ENCODE measurements around the gene DCDC2C.

Gene DCDC2C

GRCh38 chr2:3683748-3684454 is 19.5 kb upstream of the DCDC2C start:
- Histone ChIP-seq H3K36me3 (ENCODE audit: low read depth) (no peaks in the 10 kb centered on the region), H3K27me3 (ENCODE audit: insufficient read depth, poor library complexity, severe bottlenecking) (peaks cover 4% of the 10 kb centered on the region), H3K4me3 (ENCODE audit: severe bottlenecking) (no peak overlapping the region), H3K4me1 (ENCODE audit: insufficient read depth, poor library complexity, severe bottlenecking) (no peaks in the 10 kb centered on the region), H3K9me3 (ENCODE audit: severe bottlenecking) (no peaks in the 10 kb centered on the region), H3K27ac (ENCODE audit: poor library complexity, severe bottlenecking) (no peak overlapping the region)
- DNase-seq (ENCODE audit: low spot score) (no peak), ATAC-seq (ENCODE audit: low read depth) (no peak)
- no peak for TF ChIP-seq CTCF (IDR thresholded peaks at IDR 0.05; ENCODE audit: poor library complexity, severe bottlenecking)

GRCh38 chr2:3689998-3690748 is 13.2 kb upstream of the DCDC2C start:
- ATAC-seq (ENCODE audit: low read depth) (no peak), DNase-seq (ENCODE audit: low spot score) (no peak)
- Histone ChIP-seq H3K27ac (ENCODE audit: poor library complexity, severe bottlenecking) (no peak overlapping the region), H3K27me3 (ENCODE audit: insufficient read depth, poor library complexity, severe bottlenecking) (peaks cover 4% of the 10 kb centered on the region), H3K4me3 (ENCODE audit: severe bottlenecking) (no peak overlapping the region), H3K4me1 (ENCODE audit: insufficient read depth, poor library complexity, severe bottlenecking) (no peaks in the 10 kb centered on the region), H3K36me3 (ENCODE audit: low read depth) (no peaks in the 10 kb centered on the region), H3K9me3 (ENCODE audit: severe bottlenecking) (no peaks in the 10 kb centered on the region)
- TF ChIP-seq CTCF (IDR thresholded peaks at IDR 0.05; ENCODE audit: poor library complexity, severe bottlenecking): no peak

- no peaks in the 10 kb centered on the region for H3K36me3 ChIP-seq (ENCODE audit: low read depth)
- peak; percentile 65 for TF ChIP-seq CTCF (IDR thresholded peaks at IDR 0.05; ENCODE audit: poor library complexity, severe bottlenecking)
- H3K4me3 ChIP-seq (ENCODE audit: severe bottlenecking): no peak overlapping the region
- DNase-seq (ENCODE audit: low spot score) (no peak), ATAC-seq (ENCODE audit: low read depth) (peak; percentile 62)
- H3K9me3 ChIP-seq (ENCODE audit: severe bottlenecking): no peaks in the 10 kb centered on the region
- no peak overlapping the region for H3K27ac ChIP-seq (ENCODE audit: poor library complexity, severe bottlenecking)
- H3K4me1 ChIP-seq (ENCODE audit: insufficient read depth, poor library complexity, severe bottlenecking): no peaks in the 10 kb centered on the region
- peaks cover 7% of the 10 kb centered on the region for H3K27me3 ChIP-seq (ENCODE audit: insufficient read depth, poor library complexity, severe bottlenecking)
Measured at GRCh38 chr2:3692375-3692774, 11.0 kb upstream of the DCDC2C start.

GRCh38 chr2:3696545-3696944 is 6.8 kb upstream of the DCDC2C start:
- no peak for ATAC-seq (ENCODE audit: low read depth)
- Histone ChIP-seq H3K27ac (ENCODE audit: poor library complexity, severe bottlenecking) (no peak overlapping the region), H3K4me3 (ENCODE audit: severe bottlenecking) (no peak overlapping the region), H3K36me3 (ENCODE audit: low read depth) (no peaks in the 10 kb centered on the region), H3K4me1 (ENCODE audit: insufficient read depth, poor library complexity, severe bottlenecking) (no peaks in the 10 kb centered on the region), H3K9me3 (ENCODE audit: severe bottlenecking) (no peaks in the 10 kb centered on the region), H3K27me3 (ENCODE audit: insufficient read depth, poor library complexity, severe bottlenecking) (peaks cover 19% of the 10 kb centered on the region)
- TF ChIP-seq CTCF (IDR thresholded peaks at IDR 0.05; ENCODE audit: poor library complexity, severe bottlenecking): no peak
- no peak for DNase-seq (ENCODE audit: low spot score)

GRCh38 chr2:3701071-3701470 is 2.3 kb upstream of the DCDC2C start:
- no peak for ATAC-seq (ENCODE audit: low read depth)
- H3K27ac ChIP-seq (ENCODE audit: poor library complexity, severe bottlenecking): no peak overlapping the region
- H3K4me1 ChIP-seq (ENCODE audit: insufficient read depth, poor library complexity, severe bottlenecking): no peaks in the 10 kb centered on the region
- H3K4me3 ChIP-seq (ENCODE audit: severe bottlenecking): no peak overlapping the region
- no peak for TF ChIP-seq CTCF (IDR thresholded peaks at IDR 0.05; ENCODE audit: poor library complexity, severe bottlenecking)
- H3K36me3 ChIP-seq (ENCODE audit: low read depth): no peaks in the 10 kb centered on the region; the same call in 1 of the 2 replicates
- H3K27me3 ChIP-seq (ENCODE audit: insufficient read depth, poor library complexity, severe bottlenecking): peaks cover 53% of the 10 kb centered on the region
- DNase-seq (ENCODE audit: low spot score): no peak
- no peaks in the 10 kb centered on the region for H3K9me3 ChIP-seq (ENCODE audit: severe bottlenecking)
